ENCODE results near the gene ZNF222.

Gene ZNF222

GRCh38 chr19:44025217-44025936 is at the start of gene ZNF222:
ZNF222 (plus strand) TSS chr19:44025379; CDS start chr19:44025437, 58 bp downstream.
- DNase-seq (ENCODE audit: low spot score), result peak; percentile 91

GRCh38 chr19:43976732-43977131 is 48.4 kb upstream of the ZNF222 start:
- DNase-seq (ENCODE audit: low spot score), result no peak

DNA sequence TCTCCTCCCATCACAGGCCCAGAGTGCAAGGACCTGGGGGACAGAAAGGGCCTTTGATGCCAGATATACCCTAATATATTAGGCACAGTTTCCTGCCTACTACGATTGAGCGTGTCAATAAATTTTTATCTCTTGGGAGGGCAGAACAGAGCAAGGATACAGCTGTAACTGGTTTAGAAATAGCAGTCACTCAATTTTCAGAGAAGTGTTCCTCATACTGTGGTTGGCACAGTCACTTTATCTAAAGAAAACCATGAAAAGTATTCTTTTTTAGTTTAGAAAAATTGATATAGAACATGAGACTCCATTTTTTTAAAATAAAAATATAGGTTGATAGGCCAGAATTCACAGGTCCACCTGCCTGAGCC is 41.7 kb upstream of the ZNF222 start:
- DNase-seq (ENCODE audit: low spot score), result no peak

DNA sequence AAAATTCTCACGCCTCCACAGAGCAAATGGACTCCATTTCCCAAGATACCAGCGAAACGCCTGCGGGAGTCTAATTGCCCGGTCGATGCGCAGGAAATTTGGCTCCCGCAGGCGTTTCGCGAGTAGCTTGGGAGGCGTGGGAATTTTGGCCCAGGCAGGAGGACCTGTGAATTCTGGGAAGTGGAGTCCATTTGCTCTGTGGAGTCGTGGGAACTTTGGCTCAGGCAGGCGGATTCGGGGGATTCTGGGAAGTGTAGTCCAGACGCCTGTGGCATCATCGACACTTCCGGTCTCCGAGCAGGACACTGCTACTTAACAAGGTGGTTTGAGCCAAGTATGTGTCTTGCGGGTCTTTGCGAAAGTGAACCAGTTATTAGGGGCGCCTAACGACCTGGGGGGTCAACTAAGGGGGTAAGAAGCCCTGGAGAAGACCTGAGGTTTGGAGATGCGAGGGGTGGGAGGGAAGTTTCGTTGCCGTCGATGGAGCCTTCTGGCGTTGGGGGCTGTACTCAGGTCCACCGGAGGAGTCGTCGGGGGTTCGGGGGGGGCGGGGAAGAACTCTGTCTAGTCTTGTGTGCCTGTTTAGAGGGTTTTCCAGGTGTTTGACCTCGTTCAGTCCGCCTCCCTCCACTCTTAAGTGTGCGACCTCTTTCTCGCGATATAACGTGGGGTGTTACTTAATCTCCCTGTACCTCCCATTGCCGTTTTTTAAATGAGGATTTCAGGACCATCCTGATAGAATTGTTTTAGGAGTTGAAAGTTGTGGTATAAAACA is 41.1 kb upstream of the ZNF222 start, which contains the start of gene ZNF155:
Gene ZNF155 (plus strand): TSS at position 277 of the 775 bp plus-strand sequence. CDS start 4,356 bp downstream, outside the sequence.
- peak; percentile 95 for DNase-seq (ENCODE audit: low spot score)

DNA sequence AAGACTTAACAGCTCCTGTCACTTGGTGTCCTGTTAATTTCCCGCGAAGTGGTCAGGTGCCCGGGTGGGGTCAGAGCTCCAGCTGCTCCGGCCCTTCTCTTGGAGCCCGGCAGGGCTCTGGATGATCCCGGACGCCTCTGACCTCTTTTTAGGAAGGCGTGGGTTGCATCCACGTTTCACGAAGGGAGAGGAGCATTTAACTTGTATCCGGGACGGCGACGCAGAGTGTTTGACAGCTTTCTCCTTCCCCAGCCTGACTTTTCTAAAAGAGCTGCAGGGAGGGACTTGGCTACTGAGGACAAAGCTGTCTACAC is 40.5 kb upstream of the ZNF222 start:
- peak; percentile 56 for DNase-seq (ENCODE audit: low spot score)

GRCh38 chr19:43997631-43998290 is 27.4 kb upstream of the ZNF222 start:
- DNase-seq (ENCODE audit: low spot score), result peak; percentile 10

DNA sequence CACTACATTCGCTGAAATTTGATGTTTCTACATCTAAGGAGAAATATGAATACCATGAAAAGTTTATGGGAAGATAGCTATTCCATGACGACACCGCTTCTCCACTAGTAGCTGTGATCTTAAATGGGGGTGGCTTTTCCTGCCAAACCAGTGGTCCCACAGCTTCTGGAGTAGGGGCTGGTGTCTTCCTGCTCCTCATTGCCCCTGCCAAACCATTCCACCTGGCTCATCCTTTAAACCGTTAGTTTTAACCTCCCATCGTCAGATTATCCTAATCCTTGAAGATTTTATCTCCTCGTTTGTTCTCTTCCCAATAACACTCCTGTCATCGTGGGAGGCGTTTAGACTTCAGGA is 23.0 kb upstream of the ZNF222 start:
- DNase-seq (ENCODE audit: low spot score), result peak; percentile 17

DNA sequence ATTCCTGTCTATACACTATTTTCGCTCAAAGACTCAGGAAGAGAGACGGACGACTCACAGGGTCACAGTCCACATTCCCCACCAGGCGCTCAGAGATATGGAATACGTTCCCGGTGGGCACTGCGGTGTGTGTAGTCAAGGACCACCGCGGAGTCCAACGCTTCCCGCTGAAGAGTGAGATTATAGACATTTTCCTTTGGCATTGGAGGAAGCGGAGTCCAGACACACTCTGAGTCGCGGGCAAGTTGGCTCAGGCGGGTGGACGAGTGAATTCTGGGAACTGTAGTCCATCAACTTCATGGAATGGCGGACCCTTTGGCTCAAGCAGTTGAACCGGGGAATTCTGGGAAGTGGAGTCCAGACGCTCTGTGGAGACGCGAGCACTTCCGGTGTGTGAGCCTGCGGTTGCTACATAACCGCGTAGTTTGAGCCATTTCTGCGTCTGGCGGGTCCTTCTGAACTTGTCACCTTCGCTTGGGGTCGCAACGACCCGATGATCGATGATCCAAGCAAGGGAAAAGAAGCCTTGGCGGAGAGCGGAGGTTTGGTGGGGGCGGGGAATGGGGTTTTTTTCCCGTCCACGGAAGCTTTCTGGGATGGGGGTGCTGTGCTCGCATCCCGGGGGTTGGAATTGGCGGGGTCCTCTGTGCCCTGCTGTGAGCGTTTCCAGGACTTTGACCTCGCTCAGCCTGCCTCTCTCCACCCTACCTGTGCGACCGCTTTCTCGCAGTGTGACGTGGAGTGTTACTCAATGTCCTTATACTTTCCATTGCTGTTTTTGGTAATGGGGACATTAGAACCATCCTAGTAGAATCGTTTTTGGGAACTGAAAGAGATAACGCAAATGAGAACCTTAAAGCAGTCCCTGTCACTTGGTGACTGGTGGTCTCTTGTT is 22.4 kb upstream of the ZNF222 start, which contains the start of gene ZNF230:
Gene ZNF230 (plus strand): TSS at position 392 of the 895 bp plus-strand sequence. CDS start 4,122 bp downstream, outside the sequence.
- peak; percentile 95 for DNase-seq (ENCODE audit: low spot score)

DNA sequence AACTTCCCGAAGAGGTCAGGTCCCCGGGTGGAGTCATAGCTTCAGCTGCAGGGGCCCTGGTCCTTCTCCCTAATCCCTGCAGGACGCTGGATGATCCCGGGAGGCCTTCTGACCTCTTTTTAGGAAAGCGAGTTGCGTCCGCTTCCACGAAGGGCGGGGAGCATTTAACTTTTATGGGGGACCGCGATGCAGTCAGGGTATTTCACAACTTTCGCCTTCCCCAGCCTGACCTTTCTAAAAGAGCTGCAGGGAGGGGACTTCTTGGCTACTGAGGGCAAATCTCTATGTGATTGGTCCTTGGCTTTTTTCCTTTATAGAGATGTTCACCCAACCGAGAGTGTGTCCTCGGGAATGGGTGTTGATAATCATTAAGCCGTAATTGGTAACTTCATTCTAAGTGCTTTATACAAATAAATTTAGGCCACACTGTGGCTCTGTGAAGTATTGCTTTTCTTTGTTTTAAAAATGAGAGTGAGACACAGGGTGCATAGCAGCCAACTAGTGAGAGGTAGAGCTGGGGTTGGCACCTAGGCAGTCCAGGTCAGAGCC is 21.6 kb upstream of the ZNF222 start:
- peak; percentile 20 for DNase-seq (ENCODE audit: low spot score)

- DNase-seq (ENCODE audit: low spot score), result no peak
These were observed 19.2 kb upstream of the ZNF222 start for GRCh38 chr19:44005973-44006372.

- no peak for DNase-seq (ENCODE audit: low spot score)
These were observed 17.7 kb upstream of the ZNF222 start for GRCh38 chr19:44007473-44007872.

GRCh38 chr19:44010468-44010867 is 14.7 kb upstream of the ZNF222 start:
- DNase-seq (ENCODE audit: low spot score), result no peak

DNA sequence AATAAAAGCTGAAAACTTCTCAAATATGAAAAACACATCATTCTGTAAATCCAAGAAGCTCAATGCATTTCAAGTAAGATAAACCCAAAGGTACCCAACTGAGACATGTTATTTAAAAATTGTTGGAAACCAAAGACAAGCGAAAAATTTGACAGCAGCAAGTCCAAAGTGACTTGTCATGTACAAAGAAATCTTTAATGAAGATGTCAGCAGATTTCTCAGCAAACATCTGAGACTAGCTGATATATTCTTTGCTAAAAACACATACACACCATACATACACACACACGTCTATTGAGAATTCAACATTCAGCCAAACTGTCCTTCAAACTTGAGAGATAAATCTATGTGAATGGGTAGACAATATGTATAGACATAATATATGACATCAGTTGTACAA is 5.7 kb upstream of the ZNF222 start:
- DNase-seq (ENCODE audit: low spot score), result no peak

DNA sequence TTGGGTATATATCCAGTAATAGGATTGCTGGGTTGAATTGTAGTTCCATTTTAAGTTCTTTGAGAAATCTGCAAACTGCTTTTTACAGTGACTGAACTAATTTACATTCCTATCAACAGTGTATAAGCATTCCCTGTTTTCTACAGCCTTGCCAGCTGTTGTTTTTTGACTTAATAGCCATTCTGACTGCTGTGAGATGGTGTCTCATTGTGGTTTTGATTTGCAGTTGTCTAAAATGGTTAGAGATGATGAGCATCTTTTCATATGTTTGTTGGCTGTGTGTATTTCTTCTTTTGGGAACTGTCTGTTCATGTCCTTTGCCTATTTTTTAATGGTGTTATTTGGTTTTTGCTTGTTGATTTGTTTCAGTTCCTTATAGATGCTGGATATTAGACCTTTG is 4.0 kb upstream of the ZNF222 start:
- no peak for DNase-seq (ENCODE audit: low spot score)

DNA sequence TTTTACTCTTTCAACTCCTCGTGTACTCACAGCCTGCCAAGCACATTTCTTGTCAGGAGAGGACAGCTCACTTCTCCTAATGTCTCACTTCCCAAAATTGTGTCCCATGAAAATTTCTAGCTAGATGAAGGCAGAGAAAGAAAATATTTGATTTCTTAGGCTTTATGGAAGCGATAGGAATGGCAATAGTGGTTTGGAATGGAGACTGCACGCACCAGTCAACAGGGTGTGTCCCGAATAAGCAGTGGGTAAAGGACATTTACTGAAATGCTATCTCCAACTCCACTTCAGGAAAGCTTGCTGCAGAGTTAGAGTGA is 321 bp upstream of the ZNF222 start:
- DNase-seq (ENCODE audit: low spot score), result no peak

GRCh38 chr19:44026622-44027021 is 1.4 kb downstream of the ZNF222 start:
- no peak for DNase-seq (ENCODE audit: low spot score)

- DNase-seq (ENCODE audit: low spot score), result no peak
These were observed 6.9 kb downstream of the ZNF222 start for GRCh38 chr19:44032001-44032610.

DNA sequence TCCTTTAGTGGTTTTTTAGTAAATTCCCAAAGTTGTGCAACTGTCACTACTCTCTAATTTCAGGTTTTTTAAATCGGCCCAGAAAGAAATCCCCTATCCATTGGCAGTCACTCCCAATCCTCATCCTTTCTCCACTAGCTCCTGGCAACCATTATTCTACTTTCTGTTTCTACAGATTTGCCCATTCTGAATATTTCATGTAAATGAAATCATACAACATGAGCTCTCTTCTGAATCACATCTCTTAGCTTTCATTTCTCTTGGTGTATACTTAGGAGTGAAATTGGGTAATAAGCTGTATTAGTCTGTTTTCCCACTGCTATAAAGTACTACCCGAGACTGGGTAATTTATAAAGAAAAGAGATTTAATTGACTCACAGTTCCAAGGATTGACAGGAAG is 17.0 kb downstream of the ZNF222 start:
- DNase-seq (ENCODE audit: low spot score), result no peak

DNA sequence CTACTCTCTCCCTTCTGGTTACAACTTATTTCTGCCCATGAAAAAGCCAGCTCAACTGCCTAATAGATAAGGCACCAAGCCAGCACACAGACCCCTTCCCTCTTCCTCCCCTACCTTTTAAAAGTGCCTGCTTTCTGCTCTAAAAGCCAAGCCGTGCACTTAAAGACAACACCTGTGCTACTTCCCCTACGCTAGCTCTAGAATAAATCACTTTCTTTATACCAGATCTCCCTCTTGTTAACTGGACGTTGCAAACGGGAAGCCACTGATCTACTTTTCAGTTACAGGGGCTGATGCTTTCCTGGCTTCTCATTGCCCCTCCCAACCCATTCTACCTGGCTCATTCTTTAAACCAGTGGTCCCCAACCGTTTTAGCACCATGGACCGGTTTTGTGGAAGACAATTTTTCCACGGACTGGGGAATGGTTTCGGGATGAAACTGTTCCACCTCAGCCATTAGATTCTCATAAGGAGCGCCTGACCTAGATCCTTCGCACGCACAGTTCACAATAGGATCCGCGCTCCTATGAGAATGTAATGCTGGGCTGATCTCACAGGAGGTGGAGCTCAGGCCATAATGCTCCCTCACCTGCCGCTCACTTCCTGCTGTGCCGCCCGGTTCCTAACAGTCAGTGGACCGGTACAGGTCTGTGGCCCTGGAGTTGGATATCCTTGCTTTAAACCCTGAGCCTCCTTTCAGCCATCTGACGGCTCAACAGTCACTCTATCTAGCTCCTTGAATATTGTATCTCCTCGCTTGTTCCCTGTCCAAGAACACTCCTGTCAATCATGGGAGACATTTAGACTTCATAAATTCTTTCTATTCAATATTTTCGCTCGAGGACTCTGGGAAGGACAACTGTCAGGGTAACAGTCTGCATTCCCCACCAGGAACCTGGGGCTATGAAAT is 25.8 kb downstream of the ZNF222 start:
- no peak for DNase-seq (ENCODE audit: low spot score)
